ENCODE measurements around the gene HACD1. TPM values are rescaled to one million over a fixed set of nuclear protein-coding genes. Genes with fewer than 3 reads are reported as not detected.

Gene HACD1
- polyA plus RNA-seq, 3 donors, result 0.53 to 1.4 (median 0.86) TPM

GRCh38 chr10:17563452-17563851, 53.7 kb downstream of the HACD1 start:
- no peak overlapping the region for H3K27ac ChIP-seq (ENCODE audit: low read depth in 1 of 2, low read length in 2 of 2)
- Mint-ChIP-seq H3K4me1 (peaks cover 7% of the 10 kb centered on the region), H3K27ac (no peak overlapping the region), H3K36me3 (no peaks in the 10 kb centered on the region), H3K9me3 (peaks cover 0 to 3% (median 0%) of the 10 kb centered on the region in 7 donors), H3K4me3 (no peak overlapping the region), H3K27me3 (ENCODE audit: low read depth in 3 of 3) (no peaks in the 10 kb centered on the region)
- intact Hi-C loops (cut with micrococcal nuclease), result no loop called here
- H3K9ac ChIP-seq (ENCODE audit: insufficient read depth, low read length, poor library complexity, severe bottlenecking), result no peak overlapping the region
- H4K20me1 ChIP-seq (ENCODE audit: insufficient read depth, low read length), result no peaks in the 10 kb centered on the region
- no peaks in the 10 kb centered on the region for H3K79me2 ChIP-seq (ENCODE audit: insufficient read depth, low read length)
- no peak overlapping the region for H3K4me2 ChIP-seq (replicated peaks; ENCODE audit: extremely low read depth, low read length, poor library complexity, severe bottlenecking)
- TF ChIP-seq, protein P1, sequence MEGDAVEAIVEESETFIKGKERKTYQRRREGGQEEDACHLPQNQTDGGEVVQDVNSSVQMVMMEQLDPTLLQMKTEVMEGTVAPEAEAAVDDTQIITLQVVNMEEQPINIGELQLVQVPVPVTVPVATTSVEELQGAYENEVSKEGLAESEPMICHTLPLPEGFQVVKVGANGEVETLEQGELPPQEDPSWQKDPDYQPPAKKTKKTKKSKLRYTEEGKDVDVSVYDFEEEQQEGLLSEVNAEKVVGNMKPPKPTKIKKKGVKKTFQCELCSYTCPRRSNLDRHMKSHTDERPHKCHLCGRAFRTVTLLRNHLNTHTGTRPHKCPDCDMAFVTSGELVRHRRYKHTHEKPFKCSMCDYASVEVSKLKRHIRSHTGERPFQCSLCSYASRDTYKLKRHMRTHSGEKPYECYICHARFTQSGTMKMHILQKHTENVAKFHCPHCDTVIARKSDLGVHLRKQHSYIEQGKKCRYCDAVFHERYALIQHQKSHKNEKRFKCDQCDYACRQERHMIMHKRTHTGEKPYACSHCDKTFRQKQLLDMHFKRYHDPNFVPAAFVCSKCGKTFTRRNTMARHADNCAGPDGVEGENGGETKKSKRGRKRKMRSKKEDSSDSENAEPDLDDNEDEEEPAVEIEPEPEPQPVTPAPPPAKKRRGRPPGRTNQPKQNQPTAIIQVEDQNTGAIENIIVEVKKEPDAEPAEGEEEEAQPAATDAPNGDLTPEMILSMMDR (IDR thresholded peaks at IDR 0.05), result no peak
- WGBS (ENCODE audit: insufficient coverage), result 60% methylated on average over 1 of the region's 4 CpGs
- no peaks in the 10 kb centered on the region for H3K36me3 ChIP-seq (replicated peaks in 1 of 2; ENCODE audit: control insufficient read depth in 1 of 2, insufficient read depth in 2 of 2, low read length in 2 of 2)
- H3K4me1 ChIP-seq (ENCODE audit: control insufficient read depth in 1 of 2, insufficient read depth in 2 of 2, low read length in 2 of 2), result no peaks in the 10 kb centered on the region
- H3K9me3 ChIP-seq (replicated peaks in 1 of 2; ENCODE audit: control insufficient read depth in 1 of 2, insufficient read depth in 1 of 2, low read length in 2 of 2), result no peaks in the 10 kb centered on the region
- H3K27me3 ChIP-seq (ENCODE audit: control insufficient read depth in 2 of 2, insufficient read depth in 2 of 2, low read length in 2 of 2), result no peaks in the 10 kb centered on the region
- H2AFZ ChIP-seq (ENCODE audit: insufficient read depth, low read depth, low read length, poor library complexity, severe bottlenecking), result no peak overlapping the region
- no peak overlapping the region for H3K4me3 ChIP-seq (replicated peaks in 1 of 3; ENCODE audit: low read depth in 2 of 3, low read length in 3 of 3)
- DNase-seq, result no peak

GRCh38 chr10:17562614-17563013, 54.6 kb downstream of the HACD1 start:
- intact Hi-C loops (cut with micrococcal nuclease), result no loop called here
- Histone ChIP-seq H3K27me3 (ENCODE audit: control insufficient read depth in 2 of 2, insufficient read depth in 2 of 2, low read length in 2 of 2) (no peaks in the 10 kb centered on the region), H3K4me3 (replicated peaks in 1 of 3; ENCODE audit: low read depth in 2 of 3, low read length in 3 of 3) (no peak overlapping the region), H3K36me3 (replicated peaks in 1 of 2; ENCODE audit: control insufficient read depth in 1 of 2, insufficient read depth in 2 of 2, low read length in 2 of 2) (no peaks in the 10 kb centered on the region), H2AFZ (ENCODE audit: insufficient read depth, low read depth, low read length, poor library complexity, severe bottlenecking) (no peak overlapping the region), H3K4me2 (replicated peaks; ENCODE audit: extremely low read depth, low read length, poor library complexity, severe bottlenecking) (no peak overlapping the region), H3K9me3 (replicated peaks in 1 of 2; ENCODE audit: control insufficient read depth in 1 of 2, insufficient read depth in 1 of 2, low read length in 2 of 2) (no peaks in the 10 kb centered on the region), H3K79me2 (ENCODE audit: insufficient read depth, low read length) (no peaks in the 10 kb centered on the region), H3K27ac (ENCODE audit: low read depth in 1 of 2, low read length in 2 of 2) (no peak overlapping the region), H3K4me1 (ENCODE audit: control insufficient read depth in 1 of 2, insufficient read depth in 2 of 2, low read length in 2 of 2) (no peaks in the 10 kb centered on the region), H3K9ac (ENCODE audit: insufficient read depth, low read length, poor library complexity, severe bottlenecking) (no peak overlapping the region), H4K20me1 (ENCODE audit: insufficient read depth, low read length) (no peaks in the 10 kb centered on the region)
- no peak for DNase-seq
- 67% methylated on average over 4 of the region's 8 CpGs for WGBS (ENCODE audit: insufficient coverage)
- TF ChIP-seq, protein P1 (IDR thresholded peaks at IDR 0.05), result no peak
- no peaks in the 10 kb centered on the region for H3K36me3 Mint-ChIP-seq
- peaks cover 0 to 2% (median 0%) of the 10 kb centered on the region in 7 donors for H3K9me3 Mint-ChIP-seq
- H3K27me3 Mint-ChIP-seq (ENCODE audit: low read depth in 3 of 3), result peaks cover 0 to 1% (median 0%) of the 10 kb centered on the region in 3 donors
- H3K4me1 Mint-ChIP-seq, result peaks cover 8% of the 10 kb centered on the region
- no peak overlapping the region for H3K4me3 Mint-ChIP-seq
- no peak overlapping the region for H3K27ac Mint-ChIP-seq

Measured in CD14-positive monocyte (primary cell).